ENCODE measurements around the gene C15orf39. TPM values are rescaled to one million over a fixed set of nuclear protein-coding genes. Genes with fewer than 3 reads are reported as not detected.

C15orf39 gene
- total RNA-seq, 1 donor from 2014 or later: 83.4 TPM

DNA sequence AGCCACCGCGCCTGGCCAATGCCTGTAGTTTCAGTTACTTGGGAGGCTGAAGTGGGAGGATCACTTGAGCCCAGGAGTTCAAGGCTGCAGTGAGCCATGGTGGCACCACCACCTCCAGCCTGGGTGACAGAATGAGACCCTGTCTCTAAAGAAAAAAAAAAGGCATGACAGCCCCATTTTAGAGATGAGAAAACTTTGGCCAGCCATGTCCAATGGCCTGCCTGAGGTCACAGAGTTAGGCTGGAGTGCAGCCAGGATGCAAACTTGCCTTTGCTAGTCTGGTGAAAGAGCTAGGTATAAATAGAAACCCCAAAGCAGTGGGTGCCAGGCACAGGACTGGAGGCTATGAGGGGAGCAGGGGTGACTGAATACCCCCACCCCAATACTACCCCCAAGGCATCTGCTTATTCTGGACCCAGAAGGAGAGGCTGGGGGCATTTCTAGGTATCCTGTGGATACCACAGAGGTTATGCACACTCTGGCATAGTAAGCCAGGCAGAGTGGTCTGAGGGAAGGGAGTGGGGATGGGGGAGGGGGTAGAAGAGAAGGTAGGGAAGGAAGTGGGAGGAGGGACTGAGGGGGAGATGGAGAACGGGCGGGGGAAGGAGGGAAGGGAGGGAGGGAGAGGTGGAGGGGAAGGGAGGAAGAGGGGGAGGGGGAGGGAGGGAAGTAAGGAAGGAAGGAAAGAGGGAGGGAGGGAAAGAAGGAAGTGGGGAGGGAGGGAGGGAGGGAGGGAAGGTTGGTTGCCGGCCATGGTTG, 16.2 kb upstream of the C15orf39 start:
- Mint-ChIP-seq H3K36me3 (ENCODE audit: insufficient read depth) (peaks cover 3% of the 10 kb centered on the region), H3K27ac (no peak overlapping the region), H3K27me3 (no peaks in the 10 kb centered on the region), H3K9me3 (ENCODE audit: low read depth) (peaks cover 4% of the 10 kb centered on the region), H3K4me3 (ENCODE audit: low read depth) (no peak overlapping the region), H3K4me1 (ENCODE audit: low read depth) (peaks cover 31% of the 10 kb centered on the region)
- TF ChIP-seq, protein P1, sequence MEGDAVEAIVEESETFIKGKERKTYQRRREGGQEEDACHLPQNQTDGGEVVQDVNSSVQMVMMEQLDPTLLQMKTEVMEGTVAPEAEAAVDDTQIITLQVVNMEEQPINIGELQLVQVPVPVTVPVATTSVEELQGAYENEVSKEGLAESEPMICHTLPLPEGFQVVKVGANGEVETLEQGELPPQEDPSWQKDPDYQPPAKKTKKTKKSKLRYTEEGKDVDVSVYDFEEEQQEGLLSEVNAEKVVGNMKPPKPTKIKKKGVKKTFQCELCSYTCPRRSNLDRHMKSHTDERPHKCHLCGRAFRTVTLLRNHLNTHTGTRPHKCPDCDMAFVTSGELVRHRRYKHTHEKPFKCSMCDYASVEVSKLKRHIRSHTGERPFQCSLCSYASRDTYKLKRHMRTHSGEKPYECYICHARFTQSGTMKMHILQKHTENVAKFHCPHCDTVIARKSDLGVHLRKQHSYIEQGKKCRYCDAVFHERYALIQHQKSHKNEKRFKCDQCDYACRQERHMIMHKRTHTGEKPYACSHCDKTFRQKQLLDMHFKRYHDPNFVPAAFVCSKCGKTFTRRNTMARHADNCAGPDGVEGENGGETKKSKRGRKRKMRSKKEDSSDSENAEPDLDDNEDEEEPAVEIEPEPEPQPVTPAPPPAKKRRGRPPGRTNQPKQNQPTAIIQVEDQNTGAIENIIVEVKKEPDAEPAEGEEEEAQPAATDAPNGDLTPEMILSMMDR (IDR thresholded peaks at IDR 0.05; ENCODE audit: unreplicated experiment): no peak
- DNase-seq (ENCODE audit: low spot score, unreplicated experiment): no peak

GRCh38 chr15:75186044-75186443, 15.6 kb upstream of the C15orf39 start:
- Mint-ChIP-seq H3K4me3 (ENCODE audit: low read depth) (no peak overlapping the region), H3K36me3 (ENCODE audit: insufficient read depth) (peaks cover 3% of the 10 kb centered on the region), H3K4me1 (ENCODE audit: low read depth) (peaks cover 26% of the 10 kb centered on the region), H3K27me3 (no peaks in the 10 kb centered on the region), H3K9me3 (ENCODE audit: low read depth) (peaks cover 8% of the 10 kb centered on the region), H3K27ac (no peak overlapping the region)
- DNase-seq (ENCODE audit: low spot score, unreplicated experiment): no peak
- TF ChIP-seq, protein P1 (IDR thresholded peaks at IDR 0.05; ENCODE audit: unreplicated experiment): no peak

GRCh38 chr15:75188499-75188898, 13.2 kb upstream of the C15orf39 start:
- TF ChIP-seq, protein P1 (IDR thresholded peaks at IDR 0.05; ENCODE audit: unreplicated experiment): no peak
- Mint-ChIP-seq H3K36me3 (ENCODE audit: insufficient read depth) (peaks cover 7% of the 10 kb centered on the region), H3K4me3 (ENCODE audit: low read depth) (no peak overlapping the region), H3K4me1 (ENCODE audit: low read depth) (peaks cover 19% of the 10 kb centered on the region), H3K9me3 (ENCODE audit: low read depth) (peaks cover 11% of the 10 kb centered on the region), H3K27ac (no peak overlapping the region), H3K27me3 (no peaks in the 10 kb centered on the region)
- DNase-seq (ENCODE audit: low spot score, unreplicated experiment): no peak

- Mint-ChIP-seq H3K27me3 (no peaks in the 10 kb centered on the region), H3K36me3 (ENCODE audit: insufficient read depth) (peaks cover 7% of the 10 kb centered on the region), H3K27ac (no peak overlapping the region), H3K4me1 (ENCODE audit: low read depth) (peaks cover 19% of the 10 kb centered on the region), H3K9me3 (ENCODE audit: low read depth) (peaks cover 11% of the 10 kb centered on the region), H3K4me3 (ENCODE audit: low read depth) (no peak overlapping the region)
- no peak for DNase-seq (ENCODE audit: low spot score, unreplicated experiment)
- TF ChIP-seq, protein P1 (IDR thresholded peaks at IDR 0.05; ENCODE audit: unreplicated experiment): no peak
Observed at GRCh38 chr15:75191235-75191634, 10.4 kb upstream of the C15orf39 start.

DNA sequence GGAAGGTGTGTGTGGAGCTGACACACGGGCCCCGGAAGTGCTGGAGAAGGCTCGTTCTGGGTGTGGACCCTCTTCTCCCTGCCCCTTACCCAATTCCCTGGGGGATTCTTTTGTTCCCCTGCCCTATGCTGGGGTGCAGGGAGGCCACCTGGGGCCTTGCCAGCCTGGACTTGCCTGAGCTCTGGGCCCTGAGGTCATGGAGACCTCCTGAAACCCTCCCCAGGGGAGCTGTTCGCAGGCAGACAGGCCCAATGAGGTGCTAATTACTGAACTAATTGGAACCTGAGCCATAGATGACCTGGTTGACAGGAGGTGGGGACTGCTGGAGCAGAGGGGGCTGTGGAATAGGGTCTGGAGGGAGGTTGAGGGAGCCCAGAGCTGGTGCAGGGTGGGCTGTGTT, 9.4 kb upstream of the C15orf39 start:
- Mint-ChIP-seq H3K27me3 (no peaks in the 10 kb centered on the region), H3K4me1 (ENCODE audit: low read depth) (peaks cover 19% of the 10 kb centered on the region), H3K27ac (no peak overlapping the region), H3K9me3 (ENCODE audit: low read depth) (peaks cover 11% of the 10 kb centered on the region), H3K36me3 (ENCODE audit: insufficient read depth) (peaks cover 7% of the 10 kb centered on the region), H3K4me3 (ENCODE audit: low read depth) (no peak overlapping the region)
- TF ChIP-seq, protein P1 (IDR thresholded peaks at IDR 0.05; ENCODE audit: unreplicated experiment): no peak
- no peak for DNase-seq (ENCODE audit: low spot score, unreplicated experiment)

All from progenitor cell of endocrine pancreas (in vitro differentiated cells).